Tibial artery (tissue), 4 donors: ENCODE results near the gene TRAPPC12.
A peak's percentile ranks its signal among the peaks of the same experiment; 100 is the strongest.

Experiments
- DNase-seq, 2 donors: peaks; one replicate each; pipeline ENCODE4 v3.0.0-alpha.2; 2019
- H3K27ac ChIP-seq, 2 donors: fragments of 200-600 bp; sonication (generic) in 1 of 2; 1 replicate in 1 of 2; 2 replicates in 1 of 2; pipeline ENCODE4 v1.5.1; 2018 to 2019; ENCODE audit warnings: mild to moderate bottlenecking in 1 of 2
- H3K27me3 ChIP-seq, 2 donors: fragments of 200-600 bp; sonication (generic) in 1 of 2; one replicate each; pipeline versions ENCODE4 v1.5.1 to v1.6.0; 2016 to 2019
- H3K36me3 ChIP-seq, 3 donors: fragments of 200-600 bp; sonication (generic) in 2 of 3; one replicate each; pipeline ENCODE4 v1.5.1; 2016 to 2019; ENCODE audit warnings: mild to moderate bottlenecking in 2 of 3
- H3K4me1 ChIP-seq, 4 donors: fragments of 200-600 bp; sonication (generic) in 2 of 4; 1 replicate in 3 of 4; 2 replicates in 1 of 4; pipeline ENCODE4 v1.5.1; 2016 to 2019
- H3K4me3 ChIP-seq, 2 donors: fragments of 200-600 bp; sonication (generic) in 1 of 2; 1 replicate in 1 of 2; 2 replicates in 1 of 2; pipeline ENCODE4 v1.5.1; 2018 to 2019; ENCODE audit warnings: mild to moderate bottlenecking in 2 of 2
- H3K9me3 ChIP-seq, 3 donors: fragments of 200-600 bp; sonication (generic) in 1 of 3; one replicate each; pipeline ENCODE4 v1.5.1; 2016 to 2019
- intact Hi-C: fragments of 100-400 bp; cut with DNase I; formaldehyde crosslinking; loops from one replicate; pipeline ENCODE4 v1.15.0; 2023; ENCODE audit warnings: low total_unique reads
- TF ChIP-seq, protein P1 (sequence below), 2 experiments: fragments of 200-600 bp in 1 of 2; fragments of 450-650 bp in 1 of 2; IDR thresholded peaks; one replicate each; pipeline ENCODE4 v1.5.1; 2017 to 2019; ENCODE audit warnings: antibody characterized with exemption in 2 of 2, mild to moderate bottlenecking in 1 of 2, moderate library complexity in 1 of 2

Gene TRAPPC12

DNA sequence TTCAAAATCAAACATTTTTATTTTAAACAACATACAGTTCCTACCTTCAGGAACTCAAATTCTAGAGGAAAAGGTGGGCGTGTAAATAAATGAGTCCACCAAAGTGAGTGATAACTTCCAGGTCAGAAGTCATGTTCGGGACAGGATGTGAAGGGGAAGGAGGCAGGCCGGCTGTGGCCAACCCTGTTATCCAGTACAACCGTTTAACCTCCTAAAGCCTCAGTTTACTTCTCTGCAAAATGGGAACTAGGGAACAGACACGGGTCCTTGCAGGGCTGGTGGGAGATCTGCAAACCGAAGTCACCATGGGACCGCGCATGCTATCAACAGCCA lies 2.2 kb upstream of the TRAPPC12 start:
- TF ChIP-seq, protein P1, sequence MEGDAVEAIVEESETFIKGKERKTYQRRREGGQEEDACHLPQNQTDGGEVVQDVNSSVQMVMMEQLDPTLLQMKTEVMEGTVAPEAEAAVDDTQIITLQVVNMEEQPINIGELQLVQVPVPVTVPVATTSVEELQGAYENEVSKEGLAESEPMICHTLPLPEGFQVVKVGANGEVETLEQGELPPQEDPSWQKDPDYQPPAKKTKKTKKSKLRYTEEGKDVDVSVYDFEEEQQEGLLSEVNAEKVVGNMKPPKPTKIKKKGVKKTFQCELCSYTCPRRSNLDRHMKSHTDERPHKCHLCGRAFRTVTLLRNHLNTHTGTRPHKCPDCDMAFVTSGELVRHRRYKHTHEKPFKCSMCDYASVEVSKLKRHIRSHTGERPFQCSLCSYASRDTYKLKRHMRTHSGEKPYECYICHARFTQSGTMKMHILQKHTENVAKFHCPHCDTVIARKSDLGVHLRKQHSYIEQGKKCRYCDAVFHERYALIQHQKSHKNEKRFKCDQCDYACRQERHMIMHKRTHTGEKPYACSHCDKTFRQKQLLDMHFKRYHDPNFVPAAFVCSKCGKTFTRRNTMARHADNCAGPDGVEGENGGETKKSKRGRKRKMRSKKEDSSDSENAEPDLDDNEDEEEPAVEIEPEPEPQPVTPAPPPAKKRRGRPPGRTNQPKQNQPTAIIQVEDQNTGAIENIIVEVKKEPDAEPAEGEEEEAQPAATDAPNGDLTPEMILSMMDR (IDR thresholded peaks at IDR 0.05), result no peak
- Histone ChIP-seq H3K36me3 (peaks cover 0 to under 1% (median 0%) of the 10 kb centered on the region in 3 donors), H3K27ac (peak overlapping the region; percentile 81 to 89), H3K4me1 (peaks cover 0 to 36% (median 24%) of the 10 kb centered on the region in 4 donors), H3K27me3 (no peaks in the 10 kb centered on the region), H3K4me3 (peak overlapping the region; percentile 70 to 94), H3K9me3 (no peaks in the 10 kb centered on the region)
- intact Hi-C loops, result no loop called here
- no peak for DNase-seq

DNA sequence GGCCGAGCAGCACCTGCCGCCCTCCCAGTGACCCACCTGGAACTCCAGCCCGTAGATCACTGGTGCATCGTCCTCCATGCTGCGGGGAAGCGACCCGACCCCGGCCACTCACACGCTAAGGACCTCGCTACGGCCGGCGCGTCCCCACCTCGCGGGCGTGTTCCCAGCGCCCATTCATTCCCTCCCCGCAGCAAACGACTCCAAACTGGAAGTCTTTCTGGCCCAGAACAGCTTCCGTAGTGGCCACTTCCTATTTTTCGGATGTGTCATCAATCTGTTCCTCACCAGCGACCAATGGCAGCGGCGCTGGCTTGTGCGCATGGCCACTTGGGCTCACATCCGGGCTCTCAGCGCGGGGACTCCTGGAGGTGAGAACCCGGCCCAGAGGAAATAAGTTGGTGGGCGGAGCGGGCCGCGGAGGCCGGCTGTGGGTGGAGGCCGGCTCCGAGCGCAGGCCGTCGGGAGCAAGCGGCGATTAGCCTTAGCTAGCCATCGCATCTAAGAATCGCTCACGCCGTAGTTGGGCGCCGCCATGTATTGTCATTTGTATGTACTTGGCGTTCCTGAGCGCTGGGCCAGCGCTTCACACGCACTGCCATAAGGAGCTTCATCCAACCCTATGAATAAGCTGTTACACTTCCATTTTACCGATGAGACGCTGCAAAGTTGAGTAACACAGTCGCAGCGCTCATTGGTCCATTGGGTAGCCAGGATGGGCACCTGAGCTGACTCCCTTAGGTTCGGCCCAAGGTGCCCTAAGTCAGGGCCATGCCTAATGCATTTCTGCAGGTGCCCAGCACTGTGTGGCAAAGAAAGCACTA lies 1.7 kb upstream of the TRAPPC12 start, which contains the start of gene EIPR1:
EIPR1 (minus strand) TSS at position 207 of the 821 bp plus-strand sequence; CDS start at position 78, 129 bp downstream.
- TF ChIP-seq, protein P1 (IDR thresholded peaks at IDR 0.05), result peak in 1 of 2 experiments; percentile 6
- Histone ChIP-seq H3K27me3 (no peaks in the 10 kb centered on the region), H3K4me1 (peaks cover 0 to 36% (median 24%) of the 10 kb centered on the region in 4 donors), H3K27ac (peak within 1 kb of the TSS; percentile 81 to 89), H3K36me3 (peaks cover 0 to 6% (median 0%) of the 10 kb centered on the region in 3 donors), H3K4me3 (peak within 1 kb of the TSS; percentile 70 to 94), H3K9me3 (no peaks in the 10 kb centered on the region)
- DNase-seq, result peak; percentile 98 to 99
- intact Hi-C loops, result no loop called here

DNA sequence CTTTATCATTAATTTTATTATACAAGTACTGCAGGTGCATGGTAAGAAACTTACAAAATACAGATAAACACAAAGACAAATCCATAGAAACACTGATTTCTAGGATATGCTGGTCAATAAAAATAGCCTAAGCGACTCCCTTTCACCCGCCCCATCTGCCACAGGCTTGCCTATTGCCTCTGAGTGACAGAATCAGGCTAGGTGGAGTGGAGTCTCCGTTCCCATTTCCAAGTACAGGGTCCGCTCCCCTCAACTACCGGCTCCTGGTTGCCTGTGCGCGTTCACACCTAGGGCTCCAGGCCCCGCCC lies 201 bp upstream of the TRAPPC12 start:
- DNase-seq, result no peak
- H3K27me3 ChIP-seq, result no peaks in the 10 kb centered on the region
- intact Hi-C loops, result no loop called here

DNA sequence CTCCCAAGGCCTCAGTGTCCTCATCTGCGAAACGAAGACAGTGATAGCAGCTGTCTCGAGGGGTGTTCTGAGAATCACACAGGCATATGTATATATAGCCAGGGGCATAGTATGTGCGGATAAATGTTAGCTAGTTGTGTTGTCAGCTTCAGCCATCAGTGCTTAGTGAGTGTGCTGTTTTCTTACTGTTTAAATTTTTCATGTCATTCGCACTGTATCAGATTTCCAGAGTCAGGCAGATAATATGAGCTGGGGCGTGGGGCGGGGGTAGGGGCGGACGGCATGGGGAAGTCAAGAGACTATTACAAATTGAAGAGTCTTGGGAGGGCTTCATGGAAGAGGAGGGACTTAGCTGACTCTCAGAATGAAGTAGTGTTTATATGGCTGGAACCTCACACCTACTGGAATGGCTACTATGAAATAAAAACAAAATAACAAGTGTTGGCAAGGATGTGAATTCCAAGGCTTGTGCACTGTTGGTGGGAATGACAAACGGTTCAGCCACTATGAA lies 7.0 kb downstream of the TRAPPC12 start:
- intact Hi-C loops, result loop anchor here (10.0 kb wide), 1 partner anchor 158 kb away; no protein-coding TSS in a partner anchor
- Histone ChIP-seq H3K27me3 (no peaks in the 10 kb centered on the region), H3K27ac (no peak overlapping the region), H3K36me3 (peaks cover 38 to 41% (median 40%) of the 10 kb centered on the region in 3 donors), H3K9me3 (no peaks in the 10 kb centered on the region), H3K4me3 (no peak overlapping the region), H3K4me1 (peaks cover 0 to 10% (median 3%) of the 10 kb centered on the region in 4 donors)
- TF ChIP-seq, protein P1 (IDR thresholded peaks at IDR 0.05), result no peak
- no peak for DNase-seq

More for the DNA sequence above, 201 bp upstream of the TRAPPC12 start:
- peak overlapping the region; percentile 66 to 87 for H3K4me3 ChIP-seq
- peaks cover 0 to 6% (median 0%) of the 10 kb centered on the region in 3 donors for H3K36me3 ChIP-seq
- peaks cover 0 to 36% (median 24%) of the 10 kb centered on the region in 4 donors for H3K4me1 ChIP-seq
- peak overlapping the region; percentile 83 to 89 for H3K27ac ChIP-seq
- TF ChIP-seq, protein P1 (IDR thresholded peaks at IDR 0.05), result no peak
- H3K9me3 ChIP-seq, result no peaks in the 10 kb centered on the region

DNA sequence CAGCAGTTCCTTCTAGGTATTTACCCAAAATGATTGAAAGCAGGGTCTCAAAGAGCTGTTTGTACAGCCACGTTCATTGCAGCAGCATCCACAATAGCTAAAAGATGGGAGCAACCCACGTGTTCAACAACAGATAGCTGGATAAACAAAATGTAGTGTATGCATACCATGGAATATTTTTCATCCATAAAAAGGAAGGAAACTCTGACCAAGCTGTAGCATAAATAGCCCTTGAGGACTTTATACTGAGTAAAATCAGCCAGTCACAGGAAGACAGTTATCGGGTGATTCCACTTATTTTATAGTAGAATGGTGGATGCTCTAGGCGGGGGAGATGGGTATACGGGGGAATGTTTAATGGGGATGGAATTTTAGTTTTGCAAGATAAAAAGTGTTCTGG lies 7.5 kb downstream of the TRAPPC12 start:
- Histone ChIP-seq H3K4me3 (no peak overlapping the region), H3K36me3 (peaks cover 38 to 46% (median 40%) of the 10 kb centered on the region in 3 donors), H3K27ac (no peak overlapping the region), H3K9me3 (no peaks in the 10 kb centered on the region), H3K4me1 (peaks cover 0 to 10% (median 3%) of the 10 kb centered on the region in 4 donors), H3K27me3 (no peaks in the 10 kb centered on the region)
- no peak for DNase-seq
- TF ChIP-seq, protein P1 (IDR thresholded peaks at IDR 0.05), result no peak
- intact Hi-C loops, result loop anchor here (10.0 kb wide), 1 partner anchor 158 kb away; no protein-coding TSS in a partner anchor
